IMR-90 (cell line): ENCODE results near the gene FBXL7. TPM values are rescaled to one million over a fixed set of nuclear protein-coding genes. Genes with fewer than 3 reads are reported as not detected.

Experiments
- ATAC-seq: fragments of 200-7000 bp; cut with Tn5 transposase; 2 replicates; pipeline ENCODE4 v1.9.1; 2020; ENCODE audit warnings: low read depth, mild to moderate bottlenecking, moderate library complexity
- BruUV-seq: library from RNA; stranded (reverse); fragments of 400-500 nt; replicated peaks from 2 replicates; lab custom pipeline; 2021; lab: Mats Ljungman, UMichigan
- CTCF ChIA-PET: fragments of 300-600 bp; formaldehyde crosslinking; extraction: SDS; loops from one replicate; lab custom pipeline; 2021; ENCODE audit warnings: antibody characterized with exemption; lab: Yijun Ruan, JAX
- POLR2A ChIA-PET: fragments of 300-600 bp; sonication (Branson Sonifier 250); formaldehyde crosslinking; loops from one replicate; lab custom pipeline; 2022; ENCODE audit warnings: antibody characterized with exemption; ENCODE audit not compliant: unreplicated experiment; lab: Charles Lee
- DNase-seq: peaks from one replicate; pipeline ENCODE4 v3.0.0; 2013
- H2AFZ ChIP-seq: replicated peaks from 2 replicates; pipeline ENCODE3; 2013; ENCODE audit warnings: low read length, mild to moderate bottlenecking; ENCODE audit not compliant: poor library complexity
- H2AK5ac ChIP-seq: 2 replicates; pipeline ENCODE4 v1.6.1; 2013; ENCODE audit warnings: low read depth, low read length, inconsistent platforms
- H2AK9ac ChIP-seq: replicated peaks from 2 replicates; pipeline ENCODE3; 2013; ENCODE audit warnings: mild to moderate bottlenecking, low read depth, low read length, moderate library complexity; ENCODE audit not compliant: poor library complexity
- H2BK120ac ChIP-seq: 2 replicates; pipeline ENCODE4 v1.6.1; 2013; ENCODE audit warnings: low read depth, low read length, inconsistent platforms
- H2BK15ac ChIP-seq: 3 replicates; pipeline ENCODE4 v1.6.1; 2013; ENCODE audit warnings: low read depth, low read length, inconsistent platforms
- H2BK20ac ChIP-seq: 2 replicates; pipeline ENCODE4 v1.6.1; 2013; ENCODE audit warnings: low read depth, mild to moderate bottlenecking, inconsistent platforms, low read length, moderate library complexity
- H2BK5ac ChIP-seq: 2 replicates; pipeline ENCODE4 v1.6.1; 2013; ENCODE audit warnings: mild to moderate bottlenecking, low read depth, low read length, inconsistent platforms; ENCODE audit not compliant: poor library complexity, severe bottlenecking
- H3K14ac ChIP-seq: replicated peaks from 2 replicates; pipeline ENCODE4 v1.6.1; 2013; ENCODE audit warnings: low read depth, low read length, inconsistent platforms
- H3K18ac ChIP-seq: 2 replicates; pipeline ENCODE4 v1.6.1; 2013; ENCODE audit warnings: low read depth, low read length, control low read depth
- H3K23ac ChIP-seq: 2 replicates; pipeline ENCODE4 v1.6.1; 2013; ENCODE audit warnings: low read depth, low read length, inconsistent platforms
- H3K27ac ChIP-seq: 2 replicates; pipeline ENCODE4 v1.5.1; 2013; ENCODE audit warnings: mild to moderate bottlenecking, control low read depth, low read length; ENCODE audit not compliant: insufficient read depth
- H3K27me3 ChIP-seq: 2 replicates; pipeline ENCODE4 v1.6.1; 2013; ENCODE audit warnings: low read length; ENCODE audit not compliant: control insufficient read depth, insufficient read depth
- H3K36me3 ChIP-seq: 2 replicates; pipeline ENCODE4 v1.6.1; 2013; ENCODE audit warnings: low read length, mixed read lengths; ENCODE audit not compliant: control insufficient read depth, insufficient read depth
- H3K4ac ChIP-seq: 2 replicates; pipeline ENCODE4 v1.6.1; 2013; ENCODE audit warnings: low read depth, low read length, inconsistent platforms
- H3K4me1 ChIP-seq: 2 replicates; pipeline ENCODE4 v1.6.1; 2013; ENCODE audit warnings: low read length, mixed read lengths; ENCODE audit not compliant: control insufficient read depth, insufficient read depth
- H3K4me2 ChIP-seq: 2 replicates; pipeline ENCODE4 v1.6.1; 2013; ENCODE audit warnings: low read depth, mild to moderate bottlenecking, control low read depth, low read length, moderate library complexity
- H3K4me3 ChIP-seq: 2 replicates; pipeline ENCODE4 v1.5.1; 2013; ENCODE audit warnings: low read depth, mild to moderate bottlenecking, control low read depth, low read length, moderate library complexity; ENCODE audit not compliant: insufficient read depth
- H3K56ac ChIP-seq: 2 replicates; pipeline ENCODE4 v1.6.1; 2013; ENCODE audit warnings: low read length, inconsistent platforms; ENCODE audit not compliant: insufficient read depth; ENCODE audit errors: extremely low read depth
- H3K79me1 ChIP-seq, 2 experiments: 2 replicates each; pipeline ENCODE4 v1.6.1; 2013; ENCODE audit warnings: low read length in 2 of 2, inconsistent platforms in 1 of 2, low read depth in 1 of 2
- H3K9ac ChIP-seq: 2 replicates; pipeline ENCODE4 v1.6.1; 2013; ENCODE audit warnings: low read depth, low read length, control low read depth
- H3K9me1 ChIP-seq: 2 replicates; pipeline ENCODE4 v1.6.1; 2013; ENCODE audit warnings: low read length, inconsistent platforms; ENCODE audit not compliant: insufficient read depth
- H3K9me3 ChIP-seq: 2 replicates; pipeline ENCODE4 v1.6.1; 2013; ENCODE audit warnings: low read length; ENCODE audit not compliant: control insufficient read depth, insufficient read depth
- H4K20me1 ChIP-seq: 2 replicates; pipeline ENCODE4 v1.6.1; 2013; ENCODE audit warnings: low read length, inconsistent platforms; ENCODE audit not compliant: insufficient read depth
- H4K5ac ChIP-seq: 2 replicates; pipeline ENCODE4 v1.6.1; 2013; ENCODE audit warnings: mild to moderate bottlenecking, low read depth, low read length, control low read depth
- H4K8ac ChIP-seq, 2 experiments: 2 replicates each; pipeline ENCODE4 v1.6.1; 2013; ENCODE audit warnings: low read depth in 2 of 2, low read length in 2 of 2, control low read depth in 1 of 2, inconsistent platforms in 1 of 2
- H4K91ac ChIP-seq: 2 replicates; pipeline ENCODE4 v1.6.1; 2013; ENCODE audit warnings: low read depth, low read length, inconsistent platforms; ENCODE audit not compliant: insufficient read depth
- FOS ChIP-seq: fragments of 150-350 bp; IDR thresholded peaks from 2 replicates; pipeline ENCODE4 v1.6.1; 2016; ENCODE audit warnings: low read depth, low read length
- USF2 ChIP-seq: fragments of 150-350 bp; IDR thresholded peaks from 2 replicates; pipeline ENCODE4 v1.6.1; 2017; ENCODE audit warnings: mild to moderate bottlenecking, antibody characterized with exemption, low read length, low read depth
- WGBS, 2 experiments: methylation state at CpG; one replicate each; pipeline versions ENCODE4 v1.1.5 to v1.1.7; 2013; ENCODE audit warnings: missing lambda C conversion rate in 2 of 2; ENCODE audit not compliant: insufficient read length in 1 of 2; ENCODE audit errors: extremely low coverage in 2 of 2; 5-methylcytosine and 5-hydroxymethylcytosine counted together
- dilution Hi-C: fragments of 300-500 bp; cut with HindIII; formaldehyde crosslinking; loops from one replicate; pipeline ENCODE4 v1.14.3; 2018; ENCODE audit warnings: low sequenced_read_pairs; ENCODE audit not compliant: unreplicated experiment
- in situ Hi-C: fragments of 300-500 bp; cut with MboI; formaldehyde crosslinking; loops from 3 replicates; pipeline ENCODE4 v1.14.3; 2019; ENCODE audit warnings: low sequenced_read_pairs, inconsistent platforms, mixed read lengths
- intact Hi-C: fragments of 100-400 bp; cut with micrococcal nuclease; formaldehyde crosslinking; loops from 2 replicates; pipeline ENCODE4 v1.10.0; 2022
- polyA plus RNA-seq, 3 experiments: library from polyadenylated mRNA; depleted of rRNA; stranded (reverse); fragments of >200 nt; gene quantifications; 2 replicates each; pipeline ENCODE4 v1.2.3, GENCODE V29; 2012; ENCODE audit warnings: low replicate concordance in 1 of 3
- total RNA-seq: library from RNA; depleted of rRNA; stranded (reverse); fragments of >200 nt; gene quantifications from 2 replicates; pipeline ENCODE4 v1.2.3, GENCODE V29; 2012

Gene FBXL7
- total and polyA plus RNA-seq, 2 of the 4 experiments (the other 2 are of a cell fraction) = 4.1 to 10.2 TPM

- H3K9me1 ChIP-seq = no peaks in the 10 kb centered on the region
- no peak overlapping the region for H2BK120ac ChIP-seq
- no peak overlapping the region for H3K4me3 ChIP-seq
- H2BK5ac ChIP-seq = no peak overlapping the region
- no peak for ATAC-seq
- no CpG with 5 or more reads among the region's 6 CpGs for WGBS, 2 experiments
- H2BK20ac ChIP-seq = no peak overlapping the region
- H3K79me1 ChIP-seq = no peaks in the 10 kb centered on the region
- no peak overlapping the region for H2AK5ac ChIP-seq
- H4K20me1 ChIP-seq = no peaks in the 10 kb centered on the region
- no peak overlapping the region for H3K9ac ChIP-seq
- POLR2A ChIA-PET = no interaction called here
- H2AK9ac ChIP-seq = no peak overlapping the region
- H3K23ac ChIP-seq = no peak overlapping the region
- H3K4me1 ChIP-seq = no peaks in the 10 kb centered on the region
- no peak overlapping the region for H3K18ac ChIP-seq
- no peak overlapping the region for H4K5ac ChIP-seq
- H2BK15ac ChIP-seq = no peak overlapping the region
- in situ Hi-C loops (no loop called here), dilution Hi-C loops (no loop called here), intact Hi-C loops (no loop called here)
- no peak overlapping the region for H4K8ac ChIP-seq
- H3K56ac ChIP-seq = no peak overlapping the region
- H3K4ac ChIP-seq = no peak overlapping the region
- H3K27me3 ChIP-seq = peaks cover 19% of the 10 kb centered on the region
- CTCF ChIA-PET = no interaction called here
- H3K27ac ChIP-seq = no peak overlapping the region
- no peak for TF ChIP-seq FOS
- no peak for TF ChIP-seq USF2
- no peak for DNase-seq
- no peak overlapping the region for H2AFZ ChIP-seq
- no peak overlapping the region for H4K91ac ChIP-seq
- no peak overlapping the region for H3K4me2 ChIP-seq
- no peaks in the 10 kb centered on the region for H3K9me3 ChIP-seq
- BruUV-seq = no TSS peak
- no peaks in the 10 kb centered on the region for H3K36me3 ChIP-seq
- no peak overlapping the region for H3K14ac ChIP-seq
Measured at GRCh38 chr5:15495026-15495425, 5.0 kb upstream of the FBXL7 start.
